IMR-90 (cell line): ENCODE results near the gene TERB1.

Experiments used
- CTCF ChIP-seq: conservative IDR thresholded peaks from 2 replicates; pipeline ENCODE4 v1.5.1; 2012; ENCODE audit warnings: mild to moderate bottlenecking, low read depth, low read length, improper control_type of control experiment
- RAD21 ChIP-seq: IDR thresholded peaks from 2 replicates; pipeline ENCODE4 v1.6.1; 2012; ENCODE audit warnings: low read length, improper control_type of control experiment
- SMC3 ChIP-seq: fragments of 150-350 bp; IDR thresholded peaks from 2 replicates; pipeline ENCODE4 v1.6.1; 2016; ENCODE audit warnings: low read depth, mild to moderate bottlenecking, antibody characterized with exemption, low read length, moderate library complexity

- no peak for TF ChIP-seq RAD21
- no peak for TF ChIP-seq CTCF
- TF ChIP-seq SMC3: no peak
These were observed 47.6 kb upstream of the TERB1 start for GRCh38 chr16:66849021-66849420.
